ENCODE results near the gene KLHL42.

The KLHL42 gene

DNA sequence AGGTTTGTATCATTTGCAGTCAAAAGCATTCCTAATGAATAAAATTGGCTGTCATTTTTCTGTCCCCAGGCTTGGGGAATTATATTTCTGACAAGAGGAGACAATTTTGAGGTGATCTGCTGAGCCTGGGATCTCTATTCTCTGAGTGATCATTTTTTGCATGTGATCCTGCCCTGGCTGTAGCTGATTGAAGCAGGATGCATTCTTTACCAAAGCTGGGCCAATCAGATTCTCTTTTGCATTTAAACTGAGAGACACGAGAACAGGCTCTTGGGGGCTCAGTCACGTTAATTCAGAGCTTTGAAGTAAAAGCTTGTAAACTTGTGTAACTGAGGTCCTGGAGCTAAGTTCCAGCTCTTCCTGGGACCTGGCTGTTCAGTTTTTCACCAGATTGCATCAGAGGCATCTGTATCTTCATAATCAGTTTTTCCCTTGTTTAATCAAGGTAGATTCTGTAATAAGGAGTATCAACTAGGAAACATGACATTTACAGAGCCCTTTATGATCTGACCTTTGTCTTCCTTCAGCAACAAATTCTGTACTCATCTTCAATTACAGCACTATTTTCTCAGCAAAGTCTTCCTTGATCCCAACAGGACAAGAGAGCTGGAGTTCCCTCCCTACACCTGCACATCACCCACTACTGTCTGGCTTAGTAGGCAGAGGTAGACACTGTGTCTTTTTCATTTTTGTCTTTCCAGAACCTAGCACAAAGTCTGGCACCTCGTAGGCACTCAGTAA, 35.0 kb downstream of the KLHL42 start:
- H3K9me3 Mint-ChIP-seq = no peaks in the 10 kb centered on the region
- peaks cover 29% of the 10 kb centered on the region for H3K27me3 Mint-ChIP-seq
- peak overlapping the region; percentile 50 for H3K27ac Mint-ChIP-seq
- CTCF ChIA-PET = interaction anchor here (0.8 kb wide), 1 partner anchor 87 kb away, joined by 3 read pairs; no protein-coding TSS in a partner anchor
- no peak for DNase-seq
- H3K4me3 Mint-ChIP-seq = no peak overlapping the region
- no peaks in the 10 kb centered on the region for H3K36me3 Mint-ChIP-seq
- H3K4me1 Mint-ChIP-seq = peaks cover 23% of the 10 kb centered on the region

- H3K27ac Mint-ChIP-seq = no peak overlapping the region
- no peak for DNase-seq
- H3K4me3 Mint-ChIP-seq = no peak overlapping the region
- no peaks in the 10 kb centered on the region for H3K36me3 Mint-ChIP-seq
- H3K27me3 Mint-ChIP-seq = peaks cover 12% of the 10 kb centered on the region
- H3K9me3 Mint-ChIP-seq = no peaks in the 10 kb centered on the region
- CTCF ChIA-PET = no interaction called here
- peaks cover 42% of the 10 kb centered on the region for H3K4me1 Mint-ChIP-seq
Measured at GRCh38 chr12:27817766-27818165, 37.7 kb downstream of the KLHL42 start.

GRCh38 chr12:27818401-27818918, 38.4 kb downstream of the KLHL42 start:
- DNase-seq = no peak
- CTCF ChIA-PET = no interaction called here
- Mint-ChIP-seq H3K4me1 (peaks cover 48% of the 10 kb centered on the region), H3K36me3 (no peaks in the 10 kb centered on the region), H3K27me3 (peaks cover 12% of the 10 kb centered on the region), H3K4me3 (no peak overlapping the region), H3K27ac (no peak overlapping the region), H3K9me3 (no peaks in the 10 kb centered on the region)

DNA sequence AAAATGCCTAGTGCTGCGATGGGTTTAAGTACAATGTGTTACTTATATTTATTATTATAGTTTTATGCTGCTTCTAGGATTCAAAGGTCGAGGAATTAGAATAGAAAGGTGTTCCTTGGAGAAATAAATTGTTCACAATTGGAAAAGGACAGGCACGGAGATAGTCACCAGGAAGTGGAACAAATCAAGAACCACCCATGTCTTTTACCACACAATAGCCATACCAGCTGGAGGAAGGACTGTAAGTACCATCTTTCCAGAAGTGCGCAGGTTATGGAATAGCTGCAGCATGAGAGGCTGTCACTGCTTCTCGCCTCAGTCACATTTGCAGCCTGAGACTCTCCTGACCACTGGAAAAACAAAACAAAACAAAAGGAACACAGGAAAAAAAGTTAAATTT, 40.5 kb downstream of the KLHL42 start:
- H3K9me3 Mint-ChIP-seq = no peaks in the 10 kb centered on the region
- peaks cover 42% of the 10 kb centered on the region for H3K4me1 Mint-ChIP-seq
- DNase-seq = no peak
- H3K27ac Mint-ChIP-seq = no peak overlapping the region
- H3K4me3 Mint-ChIP-seq = no peak overlapping the region
- H3K36me3 Mint-ChIP-seq = no peaks in the 10 kb centered on the region
- CTCF ChIA-PET = interaction anchor here (0.8 to 6.0 kb wide), 19 partner anchors 9 to 120 kb away, joined by 3 to 106 read pairs (median 5); partner anchors contain the start of genes KLHL42 and MANSC4
- H3K27me3 Mint-ChIP-seq = peaks cover 17% of the 10 kb centered on the region

- H3K36me3 Mint-ChIP-seq = no peaks in the 10 kb centered on the region
- DNase-seq = peak; percentile 38
Measured at GRCh38 chr12:27821259-27821973, 41.4 kb downstream of the KLHL42 start.

GRCh38 chr12:27822076-27822712, 42.2 kb downstream of the KLHL42 start:
- peaks cover 42% of the 10 kb centered on the region for H3K4me1 Mint-ChIP-seq
- no peaks in the 10 kb centered on the region for H3K9me3 Mint-ChIP-seq
- peaks cover 17% of the 10 kb centered on the region for H3K27me3 Mint-ChIP-seq
- peak overlapping the region; percentile 16 for H3K4me3 Mint-ChIP-seq
- DNase-seq = peak; percentile 55
- H3K27ac Mint-ChIP-seq = peak overlapping the region; percentile 37
- no peaks in the 10 kb centered on the region for H3K36me3 Mint-ChIP-seq
- CTCF ChIA-PET = interaction anchor here (0.5 to 6.0 kb wide), 21 partner anchors 10 to 400 kb away, joined by 3 to 106 read pairs (median 4); partner anchors contain the start of genes KLHL42 and MANSC4

More at GRCh38 chr12:27821259-27821973, 41.4 kb downstream of the KLHL42 start:
- H3K4me1 Mint-ChIP-seq = peaks cover 42% of the 10 kb centered on the region
- CTCF ChIA-PET = interaction anchor here (0.8 to 6.0 kb wide), 24 partner anchors 9 to 401 kb away, joined by 3 to 106 read pairs (median 3); partner anchors contain the start of genes KLHL42 and MANSC4
- H3K4me3 Mint-ChIP-seq = no peak overlapping the region
- peak overlapping the region; percentile 37 for H3K27ac Mint-ChIP-seq
- H3K9me3 Mint-ChIP-seq = no peaks in the 10 kb centered on the region
- H3K27me3 Mint-ChIP-seq = peaks cover 17% of the 10 kb centered on the region

DNA sequence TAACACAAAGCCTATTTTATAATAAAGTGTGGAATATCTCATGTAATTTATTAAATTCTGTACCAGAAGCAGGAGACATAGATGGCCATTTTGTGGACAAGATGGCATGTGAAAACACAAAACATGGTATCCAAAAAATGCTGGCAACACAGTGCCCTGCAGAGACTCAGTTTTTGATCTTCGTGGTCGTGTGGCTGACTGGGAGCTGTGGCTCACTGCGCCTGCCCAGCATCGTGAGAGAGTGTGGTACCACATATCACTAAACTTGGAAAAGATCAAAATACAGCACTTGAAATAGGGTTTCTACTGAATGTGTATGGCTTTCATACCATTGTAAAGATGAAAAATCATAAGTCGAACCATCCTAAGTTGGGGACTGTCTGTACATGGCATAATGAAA, 43.0 kb downstream of the KLHL42 start:
- no peak overlapping the region for H3K27ac Mint-ChIP-seq
- H3K4me1 Mint-ChIP-seq = peaks cover 42% of the 10 kb centered on the region
- H3K36me3 Mint-ChIP-seq = no peaks in the 10 kb centered on the region
- CTCF ChIA-PET = interaction anchor here (2.4 to 6.0 kb wide), 2 partner anchors 34 to 87 kb away, joined by 9 to 106 read pairs; no protein-coding TSS in a partner anchor
- no peak overlapping the region for H3K4me3 Mint-ChIP-seq
- DNase-seq = no peak
- H3K27me3 Mint-ChIP-seq = peaks cover 13% of the 10 kb centered on the region
- H3K9me3 Mint-ChIP-seq = no peaks in the 10 kb centered on the region

- H3K4me1 Mint-ChIP-seq = peaks cover 37% of the 10 kb centered on the region
- H3K9me3 Mint-ChIP-seq = no peaks in the 10 kb centered on the region
- no peak overlapping the region for H3K4me3 Mint-ChIP-seq
- no peaks in the 10 kb centered on the region for H3K36me3 Mint-ChIP-seq
- peaks cover 9% of the 10 kb centered on the region for H3K27me3 Mint-ChIP-seq
- no peak for DNase-seq
- H3K27ac Mint-ChIP-seq = no peak overlapping the region
- CTCF ChIA-PET = interaction anchor here (0.7 to 6.0 kb wide), 2 partner anchors 88 to 116 kb away, joined by 3 to 106 read pairs; no protein-coding TSS in a partner anchor
Measured at GRCh38 chr12:27824126-27824842, 44.3 kb downstream of the KLHL42 start.

- DNase-seq = no peak
- CTCF ChIA-PET = interaction anchor here (1.5 kb wide), 1 partner anchor 13 kb away, joined by 4 read pairs; no protein-coding TSS in a partner anchor
- Mint-ChIP-seq H3K4me3 (no peak overlapping the region), H3K27me3 (peaks cover 9% of the 10 kb centered on the region), H3K4me1 (peaks cover 34% of the 10 kb centered on the region), H3K9me3 (no peaks in the 10 kb centered on the region), H3K27ac (no peak overlapping the region), H3K36me3 (no peaks in the 10 kb centered on the region)
Measured at GRCh38 chr12:27826076-27826475, 46.0 kb downstream of the KLHL42 start.

GRCh38 chr12:27828196-27828595, 48.2 kb downstream of the KLHL42 start:
- H3K4me1 Mint-ChIP-seq = peaks cover 13% of the 10 kb centered on the region
- CTCF ChIA-PET = no interaction called here
- H3K27me3 Mint-ChIP-seq = peaks cover 13% of the 10 kb centered on the region
- no peaks in the 10 kb centered on the region for H3K36me3 Mint-ChIP-seq
- H3K27ac Mint-ChIP-seq = no peak overlapping the region
- no peaks in the 10 kb centered on the region for H3K9me3 Mint-ChIP-seq
- no peak overlapping the region for H3K4me3 Mint-ChIP-seq
- DNase-seq = no peak

GRCh38 chr12:27838543-27839185, 58.6 kb downstream of the KLHL42 start:
- CTCF ChIA-PET = interaction anchor here (0.7 to 1.4 kb wide), 4 partner anchors 12 to 106 kb away, joined by 3 to 4 read pairs (median 4); no protein-coding TSS in a partner anchor
- Mint-ChIP-seq H3K9me3 (no peaks in the 10 kb centered on the region), H3K36me3 (no peaks in the 10 kb centered on the region), H3K4me1 (no peaks in the 10 kb centered on the region), H3K27me3 (no peaks in the 10 kb centered on the region), H3K4me3 (no peak overlapping the region), H3K27ac (no peak overlapping the region)
- no peak for DNase-seq

DNA sequence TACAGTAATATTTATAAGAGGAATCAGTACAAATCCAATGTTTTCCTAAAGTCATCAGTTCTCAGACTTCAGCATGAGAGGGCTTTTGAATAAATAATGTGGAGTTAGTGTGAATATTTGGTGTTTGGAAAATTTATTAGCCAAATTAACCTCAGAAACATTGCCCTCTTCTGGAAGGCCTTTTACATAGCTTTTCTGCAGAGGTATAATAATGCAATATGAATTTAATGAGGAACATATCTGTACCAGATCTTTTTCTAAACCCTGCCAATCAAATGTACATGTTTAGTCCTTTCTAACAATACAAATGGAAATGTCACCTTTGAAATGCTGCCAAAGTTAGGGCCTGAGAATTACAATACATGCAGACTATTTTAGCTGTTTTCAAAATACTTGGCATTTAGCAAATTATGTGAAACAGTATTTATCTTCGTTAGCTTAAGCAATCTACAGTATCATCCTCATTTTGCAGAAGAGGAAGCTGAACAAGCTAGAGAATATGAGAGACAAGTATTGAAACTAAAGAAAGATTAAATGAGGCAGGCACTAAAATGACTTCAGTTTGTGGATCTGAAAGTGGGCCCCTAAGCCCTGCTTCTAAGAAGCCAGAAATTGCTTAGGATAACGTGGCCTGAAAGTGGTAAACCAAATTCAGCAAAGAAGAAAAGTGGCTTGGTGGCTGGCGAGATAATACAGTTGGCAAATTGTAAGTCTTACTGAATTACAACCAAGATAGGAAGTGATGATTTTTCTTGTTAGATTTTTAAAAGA, 60.4 kb downstream of the KLHL42 start:
- CTCF ChIA-PET = interaction anchor here (1.4 kb wide), 1 partner anchor 19 kb away, joined by 3 read pairs; no protein-coding TSS in a partner anchor
- Mint-ChIP-seq H3K9me3 (no peaks in the 10 kb centered on the region), H3K4me1 (no peaks in the 10 kb centered on the region), H3K36me3 (no peaks in the 10 kb centered on the region), H3K27ac (no peak overlapping the region), H3K4me3 (no peak overlapping the region), H3K27me3 (no peaks in the 10 kb centered on the region)
- no peak for DNase-seq
